ENCODE data around the gene SLC16A7. TPM values are rescaled to one million over a fixed set of nuclear protein-coding genes. Genes with fewer than 3 reads are reported as not detected.

SLC16A7 gene
- total RNA-seq, 2 experiments from 2014 or later = 30.7 to 34.1 TPM

DNA sequence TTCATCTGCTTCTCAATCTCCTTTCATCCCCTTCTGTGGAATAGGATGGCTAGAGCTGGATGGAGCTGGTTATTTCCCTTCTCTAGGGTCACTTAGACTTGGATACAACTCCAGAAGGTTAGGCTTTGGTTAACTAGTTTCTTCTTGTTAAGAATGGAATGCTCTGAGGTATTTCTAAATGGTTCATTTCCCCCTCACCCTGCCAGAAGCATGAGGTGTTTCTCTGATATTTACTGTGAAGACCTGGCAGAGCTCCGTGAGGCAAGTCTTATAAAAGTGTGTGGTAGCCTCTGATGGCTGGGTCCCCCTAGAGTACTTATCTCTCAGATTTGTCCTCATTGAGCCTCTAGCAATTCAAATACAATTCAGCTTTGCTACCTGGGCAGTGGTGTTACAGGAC lies 207.9 kb downstream of the SLC16A7 start:
- Histone ChIP-seq H4K20me1 (ENCODE audit: insufficient read depth, low read length) (no peaks in the 10 kb centered on the region), H3K4me3 (ENCODE audit: low read depth, low read length, poor library complexity, severe bottlenecking) (no peak overlapping the region), H3K9me3 (ENCODE audit: low read length) (no peaks in the 10 kb centered on the region), H3K79me2 (ENCODE audit: insufficient read depth, low read depth, low read length) (no peaks in the 10 kb centered on the region), H3K9me2 (ENCODE audit: insufficient read depth, low read length) (no peaks in the 10 kb centered on the region), H3K4me1 (ENCODE audit: insufficient read depth, low read length, poor library complexity, severe bottlenecking) (no peaks in the 10 kb centered on the region), H3K4me2 (ENCODE audit: low read length) (no peak overlapping the region), H3K27ac (ENCODE audit: low read depth, low read length, poor library complexity, severe bottlenecking) (no peak overlapping the region), H3K36me3 (ENCODE audit: insufficient read depth, low read length) (no peaks in the 10 kb centered on the region), H2AFZ (ENCODE audit: low read length) (no peak overlapping the region)
- no peak for TF ChIP-seq EZH2phosphoT487 (IDR thresholded peaks at IDR 0.05; ENCODE audit: borderline replicate concordance, low read depth, low read length)
- TF ChIP-seq, protein P1, sequence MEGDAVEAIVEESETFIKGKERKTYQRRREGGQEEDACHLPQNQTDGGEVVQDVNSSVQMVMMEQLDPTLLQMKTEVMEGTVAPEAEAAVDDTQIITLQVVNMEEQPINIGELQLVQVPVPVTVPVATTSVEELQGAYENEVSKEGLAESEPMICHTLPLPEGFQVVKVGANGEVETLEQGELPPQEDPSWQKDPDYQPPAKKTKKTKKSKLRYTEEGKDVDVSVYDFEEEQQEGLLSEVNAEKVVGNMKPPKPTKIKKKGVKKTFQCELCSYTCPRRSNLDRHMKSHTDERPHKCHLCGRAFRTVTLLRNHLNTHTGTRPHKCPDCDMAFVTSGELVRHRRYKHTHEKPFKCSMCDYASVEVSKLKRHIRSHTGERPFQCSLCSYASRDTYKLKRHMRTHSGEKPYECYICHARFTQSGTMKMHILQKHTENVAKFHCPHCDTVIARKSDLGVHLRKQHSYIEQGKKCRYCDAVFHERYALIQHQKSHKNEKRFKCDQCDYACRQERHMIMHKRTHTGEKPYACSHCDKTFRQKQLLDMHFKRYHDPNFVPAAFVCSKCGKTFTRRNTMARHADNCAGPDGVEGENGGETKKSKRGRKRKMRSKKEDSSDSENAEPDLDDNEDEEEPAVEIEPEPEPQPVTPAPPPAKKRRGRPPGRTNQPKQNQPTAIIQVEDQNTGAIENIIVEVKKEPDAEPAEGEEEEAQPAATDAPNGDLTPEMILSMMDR (conservative IDR thresholded peaks at IDR 0.05; ENCODE audit: low read length) = no peak
- ChIA-PET CTCF (ENCODE audit: unreplicated experiment) (no interaction called here), POLR2A (no interaction called here)
- intact Hi-C loops (cut with micrococcal nuclease; ENCODE audit: unreplicated experiment) = no loop called here
- BruUV-seq (replicated peaks) = no TSS peak
- no peak for DNase-seq (ENCODE audit: low spot score)

DNA sequence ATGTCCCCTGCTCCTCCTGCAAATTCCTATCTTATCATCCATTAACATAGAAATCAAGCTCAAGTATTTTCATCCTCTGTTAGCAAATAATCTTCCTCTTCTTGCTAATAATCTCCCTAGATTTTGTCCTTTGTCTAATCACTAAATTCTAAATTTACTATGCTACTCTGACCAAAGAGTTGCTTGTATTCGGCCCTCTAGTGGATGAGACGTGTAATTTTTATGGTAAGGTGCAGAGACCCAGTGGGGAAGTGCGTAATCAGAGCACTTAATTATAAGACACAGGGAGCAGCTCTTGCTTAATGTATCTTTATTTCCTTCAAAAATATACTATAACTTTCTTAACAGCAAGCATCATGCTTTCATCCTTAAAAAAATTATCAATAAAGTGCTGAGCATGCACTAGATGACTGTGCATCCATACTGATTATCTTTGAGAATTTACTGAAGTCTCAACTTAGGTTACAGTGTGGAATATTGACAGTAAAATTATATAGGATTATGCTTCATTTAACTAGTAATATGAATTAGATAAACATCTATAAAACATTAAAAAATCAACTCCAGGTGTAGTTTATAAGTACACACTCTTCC lies 212.6 kb downstream of the SLC16A7 start:
- no peak for TF ChIP-seq EZH2phosphoT487 (IDR thresholded peaks at IDR 0.05; ENCODE audit: borderline replicate concordance, low read depth, low read length)
- TF ChIP-seq, protein P1 (conservative IDR thresholded peaks at IDR 0.05; ENCODE audit: low read length) = peak; percentile 88
- Histone ChIP-seq H3K4me2 (ENCODE audit: low read length) (no peak overlapping the region), H3K9me3 (ENCODE audit: low read length) (no peaks in the 10 kb centered on the region), H3K36me3 (ENCODE audit: insufficient read depth, low read length) (no peaks in the 10 kb centered on the region), H4K20me1 (ENCODE audit: insufficient read depth, low read length) (no peaks in the 10 kb centered on the region), H3K4me3 (ENCODE audit: low read depth, low read length, poor library complexity, severe bottlenecking) (no peak overlapping the region), H3K27ac (ENCODE audit: low read depth, low read length, poor library complexity, severe bottlenecking) (no peak overlapping the region), H3K79me2 (ENCODE audit: insufficient read depth, low read depth, low read length) (no peaks in the 10 kb centered on the region), H2AFZ (ENCODE audit: low read length) (no peak overlapping the region), H3K4me1 (ENCODE audit: insufficient read depth, low read length, poor library complexity, severe bottlenecking) (no peaks in the 10 kb centered on the region), H3K9me2 (ENCODE audit: insufficient read depth, low read length) (no peaks in the 10 kb centered on the region)
- intact Hi-C loops (cut with micrococcal nuclease; ENCODE audit: unreplicated experiment) = loop anchor here (5.0 kb wide), 3 partner anchors 211 to 406 kb away; partner anchors contain the start of gene SLC16A7
- ChIA-PET POLR2A (interaction anchor here (0.6 kb wide), 1 partner anchor 1731 kb away, joined by 3 read pairs; no protein-coding TSS in a partner anchor), CTCF (ENCODE audit: unreplicated experiment) (no interaction called here)
- BruUV-seq (replicated peaks) = no TSS peak
- peak; percentile 47 for DNase-seq (ENCODE audit: low spot score)

GRCh38 chr12:59811991-59812390 lies 216.2 kb downstream of the SLC16A7 start:
- Histone ChIP-seq H3K79me2 (ENCODE audit: insufficient read depth, low read depth, low read length) (no peaks in the 10 kb centered on the region), H3K4me2 (ENCODE audit: low read length) (no peak overlapping the region), H3K4me1 (ENCODE audit: insufficient read depth, low read length, poor library complexity, severe bottlenecking) (no peaks in the 10 kb centered on the region), H3K27ac (ENCODE audit: low read depth, low read length, poor library complexity, severe bottlenecking) (no peak overlapping the region), H4K20me1 (ENCODE audit: insufficient read depth, low read length) (no peaks in the 10 kb centered on the region), H3K9me2 (ENCODE audit: insufficient read depth, low read length) (no peaks in the 10 kb centered on the region), H2AFZ (ENCODE audit: low read length) (no peak overlapping the region), H3K36me3 (ENCODE audit: insufficient read depth, low read length) (no peaks in the 10 kb centered on the region), H3K4me3 (ENCODE audit: low read depth, low read length, poor library complexity, severe bottlenecking) (no peak overlapping the region), H3K9me3 (ENCODE audit: low read length) (no peaks in the 10 kb centered on the region)
- TF ChIP-seq, protein P1 (conservative IDR thresholded peaks at IDR 0.05; ENCODE audit: low read length) = no peak
- no peak for TF ChIP-seq EZH2phosphoT487 (IDR thresholded peaks at IDR 0.05; ENCODE audit: borderline replicate concordance, low read depth, low read length)
- BruUV-seq (replicated peaks) = no TSS peak
- POLR2A ChIA-PET = no interaction called here
- CTCF ChIA-PET (ENCODE audit: unreplicated experiment) = no interaction called here
- intact Hi-C loops (cut with micrococcal nuclease; ENCODE audit: unreplicated experiment) = no loop called here
- DNase-seq (ENCODE audit: low spot score) = no peak

All from OCI-LY7 (cell line).